ENCODE data around the gene SLIT1.

- TF ChIP-seq CTCF (IDR thresholded peaks at IDR 0.05) (no peak), POLR2A (IDR thresholded peaks at IDR 0.05) (no peak)
These were observed 16.7 kb downstream of the SLIT1 start for GRCh38 chr10:97169063-97169462.
